AML-193 (cell line): ENCODE results near the gene CEP152.

Experiments used
- DNase-seq, 2 experiments: peaks; one replicate each; lab custom pipeline; 2025; lab: John Stamatoyannopoulos, UW

Gene CEP152

GRCh38 chr15:48696627-48697312 lies 114.1 kb downstream of the CEP152 start:
- no peak for DNase-seq

- no peak for DNase-seq
Measured at GRCh38 chr15:48695827-48696573, 114.9 kb downstream of the CEP152 start.

DNA sequence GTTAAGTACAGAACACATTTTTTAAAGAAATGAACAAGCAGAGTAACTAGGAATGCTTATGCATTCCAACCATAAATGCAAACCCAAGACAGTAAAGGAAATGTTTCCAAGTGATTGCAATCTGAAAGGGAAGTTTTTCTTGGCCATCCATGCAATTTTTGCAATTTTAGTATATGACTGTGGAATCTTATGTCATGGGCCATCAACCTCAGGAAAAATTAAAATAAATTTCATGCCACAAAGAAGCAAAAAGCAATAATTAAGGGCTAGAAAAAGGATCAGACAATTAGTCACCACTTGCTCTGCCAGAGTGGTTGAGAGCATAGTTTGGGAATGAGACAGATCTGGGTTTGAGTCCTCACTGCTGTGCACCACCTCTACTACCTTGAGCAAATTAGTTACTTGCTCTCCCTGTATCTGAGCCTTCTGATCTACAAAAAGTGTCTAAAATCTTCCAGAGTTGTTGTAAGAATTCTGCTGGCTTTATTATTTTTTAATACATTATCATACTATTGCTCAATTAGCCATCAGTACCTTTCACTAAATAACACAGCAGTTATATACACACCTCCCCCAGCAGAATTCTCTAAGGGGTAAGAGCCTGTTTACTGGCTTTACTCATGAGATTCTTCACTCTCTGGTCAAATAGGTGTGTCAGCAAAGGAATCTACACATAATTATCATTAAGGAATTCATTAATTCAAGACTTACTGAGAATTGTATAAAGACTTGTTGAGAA lies 115.6 kb downstream of the CEP152 start:
- no peak for DNase-seq

DNA sequence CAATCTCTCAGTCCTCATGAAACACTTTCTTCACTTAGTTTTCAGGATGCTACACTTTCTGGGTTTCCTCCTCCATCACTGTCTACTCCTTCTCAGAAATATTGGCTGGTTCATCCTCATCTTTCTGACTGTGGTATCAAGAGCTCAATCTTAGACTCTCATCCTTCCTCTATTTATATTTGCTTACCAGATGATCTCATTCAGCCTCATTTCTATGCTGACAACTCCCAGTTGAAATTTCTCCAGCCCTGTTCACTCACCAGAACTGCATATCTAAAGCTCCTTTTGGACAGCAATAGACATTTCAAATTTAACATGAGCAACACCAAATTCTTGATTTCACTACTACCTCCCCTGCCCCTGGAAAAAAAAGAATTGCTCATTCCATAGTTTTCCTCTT lies 117.4 kb downstream of the CEP152 start:
- DNase-seq: no peak

GRCh38 chr15:48688493-48688892 lies 122.4 kb downstream of the CEP152 start:
- no peak for DNase-seq
